Spinal cord (tissue), 10 donors: Measurements from ENCODE around the gene KIF13A. TPM values are rescaled to one million over a fixed set of nuclear protein-coding genes. Genes with fewer than 3 reads are reported as not detected.
"Not testable (repeated sequence)": the region's sequence is repeated elsewhere in the genome, so short reads cannot be mapped to it uniquely, and the experiment has no call there.

Source experiments
- DNase-seq, 6 donors: peaks; one replicate each; pipeline versions ENCODE4 v3.0.0 to v3.0.0-alpha.2; 2013 to 2015; ENCODE audit warnings: low spot score in 6 of 6, low read depth in 4 of 6
- H3K27ac ChIP-seq: one replicate; pipeline ENCODE4 v1.5.1; 2013; ENCODE audit warnings: low read depth, low read length, control low read depth
- H3K27me3 ChIP-seq: one replicate; pipeline ENCODE4 v1.6.1; 2013; ENCODE audit warnings: low read length; ENCODE audit not compliant: control insufficient read depth, insufficient read depth
- H3K36me3 ChIP-seq: one replicate; pipeline ENCODE4 v1.6.1; 2013; ENCODE audit warnings: low read length; ENCODE audit not compliant: control insufficient read depth, insufficient read depth
- H3K4me1 ChIP-seq: one replicate; pipeline ENCODE4 v1.6.1; 2013; ENCODE audit warnings: low read length; ENCODE audit not compliant: control insufficient read depth, insufficient read depth
- H3K4me3 ChIP-seq: one replicate; pipeline ENCODE4 v1.5.1; 2013; ENCODE audit warnings: low read depth, low read length, control low read depth
- H3K9me3 ChIP-seq: one replicate; pipeline ENCODE4 v1.6.1; 2013; ENCODE audit warnings: low read length; ENCODE audit not compliant: control insufficient read depth, insufficient read depth
- WGBS: methylation state at CpG from one replicate; pipeline ENCODE4 v1.1.5; 2013; ENCODE audit warnings: missing lambda C conversion rate; ENCODE audit not compliant: insufficient coverage; 5-methylcytosine and 5-hydroxymethylcytosine counted together
- polyA plus RNA-seq, 2 donors: library from polyadenylated mRNA; unstranded; fragments of 120-200 nt; gene quantifications; one replicate each; pipeline ENCODE4 v1.2.1, GENCODE V29; 2013; ENCODE audit not compliant: insufficient read length in 2 of 2
- total RNA-seq, 2 donors: library from RNA; depleted of rRNA in 1 of 2; stranded (reverse); fragments of 120-200 nt in 1 of 2; fragments of >200 nt in 1 of 2; gene quantifications; one replicate each; pipeline versions ENCODE4 v1.2.3 to v1.2.4, GENCODE V29; 2013 to 2014
- donor health status: healthy.

The KIF13A gene
- total and polyA plus RNA-seq, 4 donors: 30.5 to 50.8 (median 41.2) TPM

DNA sequence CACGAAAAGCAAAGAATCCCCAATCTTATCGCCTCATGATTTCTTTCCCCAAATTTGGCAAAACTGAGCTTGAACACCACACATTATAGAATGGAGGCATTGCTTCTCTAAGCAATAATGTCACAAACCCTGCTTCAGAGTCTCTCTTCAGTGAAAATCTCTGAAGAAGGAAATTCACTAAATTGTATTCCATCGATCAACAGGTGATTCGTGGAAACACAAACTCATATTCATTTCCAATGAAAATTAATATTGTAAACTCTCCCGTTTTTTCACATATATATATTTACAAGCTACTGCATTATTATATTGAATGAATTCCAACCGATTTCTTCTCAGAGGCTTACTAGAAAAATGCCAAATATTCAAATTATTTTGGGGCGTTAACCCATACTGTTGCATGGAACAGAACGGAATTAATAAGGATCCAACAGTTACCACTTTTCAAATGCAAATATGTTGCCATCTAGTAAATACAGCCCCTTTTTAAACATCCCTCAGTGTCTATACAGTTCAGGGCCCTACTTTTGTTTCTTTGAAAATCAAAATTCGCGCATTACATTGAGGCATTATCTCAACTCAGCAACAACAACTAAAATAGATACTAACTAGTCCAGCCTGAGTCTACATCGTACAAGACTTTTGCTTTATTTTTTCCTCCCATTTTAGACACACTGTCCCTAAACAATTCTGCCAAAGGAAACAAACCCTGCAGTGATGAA, 1.3 kb downstream of the KIF13A start:
- H3K4me1 ChIP-seq: peaks cover 10% of the 10 kb centered on the region

DNA sequence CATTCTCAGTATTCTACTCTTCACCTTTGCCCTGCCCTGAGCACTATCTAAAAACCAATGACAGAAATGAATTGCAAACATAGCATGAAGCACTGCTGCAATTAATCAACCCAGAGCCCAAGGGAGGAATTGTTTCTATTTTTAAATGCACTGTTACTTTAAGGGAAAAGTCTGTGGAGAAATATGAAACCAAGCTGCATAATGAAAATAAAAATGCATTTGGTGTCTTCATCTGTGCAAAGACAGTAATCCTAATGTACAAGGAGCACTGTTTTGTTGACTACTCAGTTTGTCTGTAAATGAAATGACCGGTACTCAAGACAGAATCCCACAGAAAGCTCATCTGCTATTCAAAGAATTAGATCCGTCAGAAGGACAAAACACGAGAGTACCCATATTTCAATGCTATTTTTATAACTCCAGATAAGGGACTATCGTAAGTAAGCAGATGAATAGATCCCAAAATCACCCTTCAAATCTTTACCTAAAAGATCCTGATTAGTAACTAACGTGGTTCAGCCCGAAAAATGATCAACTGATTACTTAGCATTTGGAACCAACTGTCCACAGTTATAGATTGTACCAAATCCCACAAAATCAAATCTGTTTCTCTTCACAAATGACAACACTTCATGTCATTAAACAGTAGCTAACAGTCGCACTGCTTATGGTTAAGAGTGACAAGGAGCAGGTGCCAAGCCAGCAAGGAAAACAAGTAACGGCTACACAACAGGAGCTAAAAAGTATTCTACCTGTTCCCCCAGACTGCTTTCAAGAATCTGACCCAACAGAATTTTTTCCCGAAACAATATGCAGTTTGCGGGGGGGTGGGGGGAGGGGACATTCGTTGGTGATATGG, 2.4 kb downstream of the KIF13A start:
- Histone ChIP-seq H3K9me3 (no peaks in the 10 kb centered on the region), H3K36me3 (peaks cover 10% of the 10 kb centered on the region), H3K27ac (no peak overlapping the region), H3K27me3 (no peaks in the 10 kb centered on the region), H3K4me3 (peak overlapping the region; percentile 27), H3K4me1 (peaks cover 10% of the 10 kb centered on the region)
- WGBS: 50% methylated on average over 6 of the region's 11 CpGs
- DNase-seq: no peak

More for the DNA sequence above, 1.3 kb downstream of the KIF13A start:
- Histone ChIP-seq H3K9me3 (no peaks in the 10 kb centered on the region), H3K27ac (peak overlapping the region; percentile 93), H3K27me3 (no peaks in the 10 kb centered on the region), H3K36me3 (peaks cover 10% of the 10 kb centered on the region), H3K4me3 (peak overlapping the region; percentile 80)
- WGBS: 22% methylated on average over 7 of the region's 11 CpGs
- DNase-seq: no peak

DNA sequence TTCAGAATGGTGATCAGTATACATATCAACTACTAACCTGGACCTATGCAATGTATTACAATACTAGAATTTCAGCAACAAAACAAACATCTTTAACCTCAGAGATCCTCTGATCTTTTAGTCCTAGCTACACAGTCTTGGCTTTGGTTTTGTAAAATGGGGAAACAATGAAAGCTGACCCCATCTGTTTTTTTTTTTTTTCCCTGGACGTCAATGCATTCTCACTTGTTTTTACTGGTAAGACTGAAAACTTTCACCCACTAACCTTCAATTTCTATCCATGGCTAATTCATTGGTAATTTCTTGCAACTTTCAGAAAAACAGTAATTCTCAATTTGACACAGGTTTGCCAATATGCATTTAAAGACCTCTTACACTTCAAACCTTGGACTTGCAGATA, 3.0 kb downstream of the KIF13A start:
- Histone ChIP-seq H3K4me3 (peak overlapping the region; percentile 27), H3K36me3 (peaks cover 10% of the 10 kb centered on the region)

DNA sequence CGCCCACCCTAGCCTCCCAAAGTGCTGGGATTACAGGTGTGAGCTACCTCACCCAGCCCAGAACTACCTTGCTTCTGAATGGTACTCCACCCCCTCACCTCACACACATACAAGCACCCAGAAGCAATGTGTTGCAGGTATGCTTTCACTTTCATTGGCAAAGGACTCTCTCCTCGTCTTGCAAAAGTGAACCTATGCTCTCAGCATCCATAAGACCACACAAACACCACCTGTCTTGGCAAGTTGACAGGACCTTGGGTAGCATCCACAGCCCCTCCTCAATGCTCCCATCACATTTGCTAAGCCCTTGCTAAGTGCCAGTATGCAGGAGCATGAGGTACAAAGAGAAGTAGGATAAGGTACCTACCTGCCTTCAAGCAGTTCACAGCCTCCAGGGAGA, 3.7 kb downstream of the KIF13A start:
- Histone ChIP-seq H3K36me3 (peaks cover 10% of the 10 kb centered on the region), H3K27me3 (no peaks in the 10 kb centered on the region), H3K9me3 (no peaks in the 10 kb centered on the region), H3K27ac (no peak overlapping the region), H3K4me3 (no peak overlapping the region), H3K4me1 (peaks cover 8% of the 10 kb centered on the region)
- 87% methylated on average over 2 of the region's 2 CpGs for WGBS
- no peak for DNase-seq

More for the DNA sequence above, 3.0 kb downstream of the KIF13A start:
- no peak overlapping the region for H3K27ac ChIP-seq
- no peaks in the 10 kb centered on the region for H3K27me3 ChIP-seq
- H3K9me3 ChIP-seq: no peaks in the 10 kb centered on the region
- peaks cover 10% of the 10 kb centered on the region for H3K4me1 ChIP-seq
- WGBS: 29% methylated on average over 1 of the region's 1 CpG
- no peak for DNase-seq

DNA sequence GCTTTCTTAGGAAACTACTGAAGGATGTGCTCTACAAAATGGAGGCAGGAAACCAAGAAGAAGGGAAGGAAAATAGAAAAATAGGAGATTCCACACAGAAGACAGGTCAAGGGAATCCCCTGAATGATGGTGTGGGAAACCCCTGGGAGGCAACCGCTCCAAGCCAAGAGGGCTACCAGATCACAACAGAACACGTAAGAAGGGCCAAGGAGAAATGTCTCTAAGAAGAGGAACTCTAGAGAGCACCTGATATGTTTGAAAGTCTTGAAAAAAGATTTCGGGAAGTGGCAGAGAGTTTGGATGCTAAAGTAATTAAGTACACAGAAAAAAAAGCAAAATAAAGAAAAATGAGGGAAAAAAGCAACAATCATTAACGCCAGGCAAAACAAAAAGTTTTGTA, 7.1 kb downstream of the KIF13A start:
- Histone ChIP-seq H3K27ac (no peak overlapping the region), H3K4me3 (no peak overlapping the region), H3K36me3 (peaks cover 13% of the 10 kb centered on the region), H3K9me3 (no peaks in the 10 kb centered on the region), H3K27me3 (no peaks in the 10 kb centered on the region), H3K4me1 (no peaks in the 10 kb centered on the region)
- DNase-seq: no peak
- WGBS: 100% methylated on average over 2 of the region's 4 CpGs

DNA sequence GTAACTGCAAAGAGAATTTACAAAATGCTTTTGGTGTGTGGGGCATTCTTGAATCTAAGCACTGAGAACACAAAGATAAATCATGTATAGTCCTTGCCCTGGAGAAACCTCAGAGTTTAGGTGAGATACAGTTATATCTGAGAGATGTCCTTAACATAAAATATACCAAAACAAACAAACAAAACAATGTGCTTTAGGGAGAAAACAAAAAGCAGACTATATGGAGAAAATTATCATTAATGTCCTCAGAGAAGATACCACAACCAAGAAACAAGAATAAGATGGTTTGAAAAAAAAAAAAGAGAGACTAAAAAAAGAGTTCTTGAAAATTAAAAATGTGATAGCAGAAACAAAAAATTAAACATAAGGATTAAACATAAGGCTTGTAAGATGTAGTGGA, 8.0 kb downstream of the KIF13A start:
- no peak for DNase-seq
- Histone ChIP-seq H3K36me3 (peaks cover 13% of the 10 kb centered on the region), H3K9me3 (no peaks in the 10 kb centered on the region), H3K4me1 (no peaks in the 10 kb centered on the region), H3K27ac (no peak overlapping the region), H3K4me3 (no peak overlapping the region), H3K27me3 (no peaks in the 10 kb centered on the region)

DNA sequence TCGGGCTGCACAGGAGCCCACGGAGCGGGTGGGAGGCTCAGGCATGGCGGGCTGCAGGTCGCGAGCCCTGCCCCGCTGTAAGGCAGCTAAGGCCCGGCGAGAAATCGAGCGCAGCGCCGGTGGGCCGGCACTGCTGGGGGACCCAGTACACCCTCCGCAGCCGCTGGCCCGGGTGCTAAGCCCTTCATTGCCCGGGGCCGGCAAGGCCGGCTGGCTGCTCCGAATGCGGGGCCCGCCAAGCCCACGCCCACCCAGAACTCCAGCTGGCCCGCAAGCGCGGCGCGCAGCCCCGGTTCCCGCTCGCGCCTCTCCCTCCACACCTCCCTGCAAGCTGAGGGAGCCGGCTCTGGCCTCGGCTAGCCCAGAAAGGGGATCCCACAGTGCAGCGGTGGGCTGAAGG, 11.2 kb downstream of the KIF13A start:
- not testable (repeated sequence) for H3K27ac ChIP-seq, H3K4me3 ChIP-seq, H3K4me1 ChIP-seq, H3K36me3 ChIP-seq, DNase-seq, H3K27me3 ChIP-seq, H3K9me3 ChIP-seq
- WGBS: 97% methylated on average over 27 of the region's 36 CpGs

DNA sequence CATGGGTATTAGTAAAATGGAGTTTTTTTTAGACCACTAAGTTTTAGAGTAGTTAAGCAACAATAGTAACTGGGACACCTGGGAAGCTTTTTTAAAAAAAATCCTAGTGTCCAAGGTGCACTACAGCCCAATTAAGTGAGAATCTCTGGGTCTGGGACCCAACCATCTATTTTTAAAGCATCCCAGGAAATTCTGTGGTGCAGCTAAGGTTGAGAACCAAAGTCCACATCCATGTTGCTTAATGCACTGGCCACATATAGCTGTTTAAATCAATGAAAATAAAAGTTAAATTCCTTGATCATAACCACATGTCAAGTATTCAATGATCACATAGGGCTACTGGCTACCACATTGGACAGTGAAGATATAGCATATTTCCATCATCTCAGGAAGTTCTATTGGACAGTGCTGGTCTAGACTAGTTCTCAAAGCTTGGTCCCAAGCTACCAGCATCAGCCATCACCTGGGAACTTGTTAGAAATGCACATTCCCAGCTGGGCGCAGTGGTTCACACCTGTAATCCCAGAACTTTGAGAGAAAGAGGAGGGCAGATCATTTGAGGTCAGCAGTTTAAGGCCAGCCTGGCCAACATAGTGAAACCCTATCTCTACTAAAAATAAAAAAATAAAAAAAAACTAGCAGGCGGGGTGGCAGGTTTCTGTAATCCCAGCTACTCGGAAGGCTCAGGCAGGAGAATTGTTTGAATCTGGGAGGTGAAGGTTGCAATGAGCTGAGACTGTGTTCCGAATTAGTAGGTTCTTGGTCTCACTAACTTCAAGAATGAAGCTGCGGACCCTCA, 12.7 kb downstream of the KIF13A start:
- DNase-seq: no peak
- no peak overlapping the region for H3K4me3 ChIP-seq
- no peaks in the 10 kb centered on the region for H3K4me1 ChIP-seq
- H3K9me3 ChIP-seq: no peaks in the 10 kb centered on the region
- H3K36me3 ChIP-seq: peaks cover 3% of the 10 kb centered on the region
- no peak overlapping the region for H3K27ac ChIP-seq
- WGBS: 96% methylated on average over 4 of the region's 5 CpGs
- no peaks in the 10 kb centered on the region for H3K27me3 ChIP-seq

DNA sequence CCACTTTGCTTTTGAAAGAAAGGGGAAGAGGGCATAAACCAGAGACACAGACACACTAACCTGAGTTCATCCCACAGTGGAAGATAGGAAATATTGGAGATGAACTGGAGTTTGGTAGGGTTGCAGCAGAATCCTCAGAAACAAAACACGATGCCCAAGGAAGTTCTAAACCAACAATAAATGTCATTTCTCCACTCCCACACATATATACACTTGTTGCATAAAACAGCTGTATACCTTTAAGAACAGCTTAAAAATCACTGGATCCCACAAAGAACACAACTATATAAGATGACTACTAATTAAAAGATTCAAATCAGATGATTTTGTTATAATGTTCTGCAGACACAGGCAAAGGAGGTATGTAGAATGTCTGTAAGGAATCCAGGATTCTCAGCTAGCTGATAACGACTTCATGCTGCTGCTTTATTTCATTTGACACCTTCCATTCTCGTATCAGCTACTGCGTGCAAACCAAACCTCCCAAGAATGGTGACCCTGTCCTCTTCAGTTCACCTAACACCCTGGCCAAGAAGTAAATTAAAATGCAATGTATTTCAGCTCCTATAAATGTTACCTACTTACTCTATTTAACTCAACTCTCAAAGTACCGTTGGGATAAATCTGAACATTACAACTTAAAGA, 14.3 kb downstream of the KIF13A start:
- H3K36me3 ChIP-seq: peaks cover 3% of the 10 kb centered on the region
- H3K27me3 ChIP-seq: no peaks in the 10 kb centered on the region
- DNase-seq: no peak
- H3K4me3 ChIP-seq: no peak overlapping the region
- 83% methylated on average over 1 of the region's 5 CpGs for WGBS
- H3K4me1 ChIP-seq: no peaks in the 10 kb centered on the region
- no peak overlapping the region for H3K27ac ChIP-seq
- no peaks in the 10 kb centered on the region for H3K9me3 ChIP-seq
